GM12878 (cell line): ENCODE measurements around the gene OPN1SW. TPM values are rescaled to one million over a fixed set of nuclear protein-coding genes. Genes with fewer than 3 reads are reported as not detected.

Experiments
- ATAC-seq: fragments of 200-7000 bp; cut with Tn5 transposase; 3 replicates; pipeline ENCODE4 v1.9.1; 2020; ENCODE audit warnings: mild to moderate bottlenecking, moderate library complexity
- BruUV-seq: library from RNA; stranded (reverse); fragments of 400-500 nt; replicated peaks from 2 replicates; lab custom pipeline; 2021; lab: Mats Ljungman, UMichigan
- CTCF ChIA-PET: fragments of 300-600 bp; sonication (Branson Sonifier 250); formaldehyde crosslinking; extraction: SDS; loops from one replicate; lab custom pipeline; 2021; ENCODE audit warnings: inconsistent platforms; lab: Yijun Ruan, JAX
- POLR2A ChIA-PET: fragments of 350-600 bp; formaldehyde crosslinking; extraction: SDS; loops from one replicate; lab custom pipeline; 2021; ENCODE audit warnings: inconsistent platforms; lab: Charles Lee
- RAD21 ChIA-PET: fragments of 300-600 bp; sonication (Branson Sonifier 250); formaldehyde crosslinking; loops from one replicate; lab custom pipeline; 2023; ENCODE audit warnings: antibody characterized with exemption; ENCODE audit not compliant: unreplicated experiment; lab: Charles Lee
- SMC1A ChIA-PET: fragments of 300-600 bp; sonication (Branson Sonifier 250); formaldehyde crosslinking; loops from one replicate; lab custom pipeline; 2023; ENCODE audit not compliant: unreplicated experiment, uncharacterized antibody; lab: Charles Lee
- DNase-seq: peaks from one replicate; pipeline ENCODE4 v3.0.0-alpha.2; 2011; ENCODE audit warnings: low read depth, low spot score
- FAIRE-seq: peaks from 3 replicates; lab custom pipeline; 2011; peaks lifted over from hg19 to GRCh38; lab: Jason Lieb, UNC
- H2AFZ ChIP-seq: 2 replicates; pipeline ENCODE4 v1.6.0; 2011; ENCODE audit warnings: low read depth, low read length, control low read depth; ENCODE audit not compliant: control insufficient read depth
- H3K27ac ChIP-seq: 2 replicates; pipeline ENCODE4 v1.5.1; 2011; ENCODE audit warnings: control low read depth; ENCODE audit not compliant: control insufficient read depth, insufficient read depth
- H3K27me3 ChIP-seq, 2 experiments: replicated peaks in 1 of 2; 2 replicates each; pipeline versions ENCODE4 v1.6.0 to v1.6.1; 2011; ENCODE audit warnings: low read length in 1 of 2; ENCODE audit not compliant: control insufficient read depth in 2 of 2, insufficient read depth in 2 of 2
- H3K36me3 ChIP-seq, 2 experiments: 2 replicates each; pipeline ENCODE4 v1.5.1; 2011; ENCODE audit warnings: low read length in 1 of 2; ENCODE audit not compliant: control insufficient read depth in 2 of 2, insufficient read depth in 2 of 2
- H3K4me1 ChIP-seq: 2 replicates; pipeline ENCODE4 v1.6.1; 2011; ENCODE audit warnings: mild to moderate bottlenecking, low read length, moderate library complexity, mixed read lengths; ENCODE audit not compliant: control insufficient read depth, insufficient read depth
- H3K4me2 ChIP-seq: 2 replicates; pipeline ENCODE4 v1.6.0; 2011; ENCODE audit warnings: control low read depth; ENCODE audit not compliant: control insufficient read depth, insufficient read depth
- H3K4me3 ChIP-seq: fragments of 200-600 bp; sonication (generic); 2 replicates; pipeline ENCODE4 v1.5.1; 2016
- H3K79me2 ChIP-seq: 2 replicates; pipeline ENCODE4 v1.6.0; 2011; ENCODE audit warnings: low read length; ENCODE audit not compliant: control insufficient read depth, insufficient read depth
- H3K9ac ChIP-seq: 2 replicates; pipeline ENCODE4 v1.8.0; 2011; ENCODE audit warnings: low read length, control low read depth, mixed read lengths; ENCODE audit not compliant: control insufficient read depth, insufficient read depth
- H3K9me3 ChIP-seq: replicated peaks from 3 replicates; pipeline ENCODE4 v1.5.1; 2011; ENCODE audit warnings: mild to moderate bottlenecking, low read length; ENCODE audit not compliant: control insufficient read depth, insufficient read depth
- H4K20me1 ChIP-seq: 2 replicates; pipeline ENCODE4 v1.6.0; 2011; ENCODE audit not compliant: control insufficient read depth, insufficient read depth
- EZH2 ChIP-seq: IDR thresholded peaks from 2 replicates; pipeline ENCODE4 v1.6.1; 2012; ENCODE audit warnings: low read depth, mild to moderate bottlenecking, control low read depth, inconsistent platforms, low read length, borderline replicate concordance; ENCODE audit not compliant: control insufficient read depth
- KLF5 ChIP-seq: fragments of 450-650 bp; IDR thresholded peaks from 2 replicates; pipeline ENCODE4 v1.6.1; 2014; ENCODE audit warnings: mild to moderate bottlenecking; ENCODE audit not compliant: partially characterized antibody
- NR2C1 ChIP-seq: fragments of 450-650 bp; IDR thresholded peaks from 2 replicates; pipeline ENCODE4 v1.6.1; 2017; ENCODE audit warnings: antibody characterized with exemption, mild to moderate bottlenecking, moderate library complexity
- WGBS: methylation state at CpG from one replicate; pipeline ENCODE4 v1.1.6; 2016; ENCODE audit warnings: low lambda C conversion rate; ENCODE audit not compliant: insufficient replicate concordance, insufficient coverage; ENCODE audit errors: missing lambda C conversion rate; 5-methylcytosine and 5-hydroxymethylcytosine counted together
- in situ Hi-C: fragments of 300-500 bp; cut with MboI; formaldehyde crosslinking; loops from 9 replicates; pipeline ENCODE4 v1.14.3; 2018; ENCODE audit warnings: mixed read lengths
- intact Hi-C: fragments of 100-400 bp; cut with micrococcal nuclease; formaldehyde crosslinking; loops from one replicate; pipeline ENCODE4 v1.14.2; 2022; ENCODE audit not compliant: unreplicated experiment
- polyA plus RNA-seq, 11 experiments: library from polyadenylated mRNA; depleted of rRNA in 4 of 11; unstranded in 6 of 11; stranded (reverse) in 5 of 11; fragments of >200 nt; fragmentation: Nextera tagmentation in 4 of 11; fragmentation: Illumina TruSeq in 1 of 11; extraction: Ambion mirVana in 4 of 11; extraction: Trizol in 1 of 11; gene quantifications; 1 replicate in 1 of 11; 2 replicates in 10 of 11; pipeline versions ENCODE4 v1.2.1 to v1.2.3, GENCODE V29; 2011 to 2016; ENCODE audit warnings: inconsistent platforms in 2 of 11, missing spikeins in 2 of 11, low read depth in 1 of 11
- total RNA-seq, 4 experiments: library from RNA; depleted of rRNA in 3 of 4; stranded (reverse); fragments of >200 nt in 3 of 4; fragmentation: Illumina TruSeq in 1 of 4; extraction: Trizol in 1 of 4; gene quantifications; 2 replicates each; pipeline versions ENCODE4 v1.2.1 to v1.2.3, GENCODE V29; 2013 to 2021
- TF ChIP-seq, protein P1 (sequence below): fragments of 450-650 bp; IDR thresholded peaks from 2 replicates; pipeline ENCODE4 v1.6.1; 2017; ENCODE audit warnings: low read depth, mild to moderate bottlenecking, moderate library complexity
- TF ChIP-seq, protein P2 (sequence below): fragments of 450-650 bp; IDR thresholded peaks from 2 replicates; pipeline ENCODE4 v1.6.1; 2018; ENCODE audit warnings: mild to moderate bottlenecking, low read depth, moderate library complexity; ENCODE audit not compliant: partially characterized antibody

OPN1SW gene
- total and polyA plus RNA-seq, 10 of the 15 experiments (the other 5 are each of a cell fraction or from before 2014, with no cell fraction given): 0.11 to 0.35 (median 0.19) TPM; not detected in 6

DNA sequence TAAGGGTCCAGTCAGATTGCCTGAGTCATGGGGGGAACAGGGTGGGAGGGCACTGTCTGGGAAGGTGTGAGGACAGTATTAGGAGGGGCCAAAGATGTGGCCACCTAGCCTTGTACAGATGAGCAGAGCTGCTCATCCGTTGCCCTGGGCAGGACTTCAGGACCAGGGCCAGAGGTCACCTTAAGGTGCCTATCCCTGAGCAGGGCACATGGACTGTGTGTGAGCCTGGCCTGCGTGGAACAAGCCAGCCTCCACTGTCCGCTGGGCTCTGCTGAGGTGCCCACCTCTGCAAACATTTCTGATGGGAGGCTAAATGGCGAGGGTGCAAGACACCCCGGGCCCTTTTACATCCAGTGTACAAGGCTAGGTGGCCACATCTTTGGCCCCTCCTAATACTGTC, 3.4 kb upstream of the OPN1SW start:
- no peaks in the 10 kb centered on the region for H3K79me2 ChIP-seq
- POLR2A ChIA-PET: interaction anchor here (0.7 to 1.1 kb wide), 2 partner anchors 9 to 26 kb away, joined by 3 to 5 read pairs; no protein-coding TSS in a partner anchor
- FAIRE-seq (no peak), ATAC-seq (no peak), DNase-seq (no peak)
- SMC1A ChIA-PET: interaction anchor here (1.1 kb wide), 1 partner anchor 28 kb away, joined by 3 read pairs; no protein-coding TSS in a partner anchor
- H3K4me2 ChIP-seq: no peak overlapping the region
- H3K4me1 ChIP-seq: no peaks in the 10 kb centered on the region
- 87% methylated on average over 5 of the region's 5 CpGs for WGBS
- H2AFZ ChIP-seq: no peak overlapping the region
- no peak overlapping the region for H3K4me3 ChIP-seq
- H3K9me3 ChIP-seq: no peaks in the 10 kb centered on the region; the same call in 2 of the 3 replicates
- H3K27me3 ChIP-seq: no peaks in the 10 kb centered on the region
- H4K20me1 ChIP-seq: no peaks in the 10 kb centered on the region
- in situ Hi-C loops (no loop called here), intact Hi-C loops (no loop called here)
- RAD21 ChIA-PET: no interaction called here
- no TSS peak for BruUV-seq
- H3K9ac ChIP-seq: no peak overlapping the region
- no peak overlapping the region for H3K27ac ChIP-seq
- TF ChIP-seq, protein P1, sequence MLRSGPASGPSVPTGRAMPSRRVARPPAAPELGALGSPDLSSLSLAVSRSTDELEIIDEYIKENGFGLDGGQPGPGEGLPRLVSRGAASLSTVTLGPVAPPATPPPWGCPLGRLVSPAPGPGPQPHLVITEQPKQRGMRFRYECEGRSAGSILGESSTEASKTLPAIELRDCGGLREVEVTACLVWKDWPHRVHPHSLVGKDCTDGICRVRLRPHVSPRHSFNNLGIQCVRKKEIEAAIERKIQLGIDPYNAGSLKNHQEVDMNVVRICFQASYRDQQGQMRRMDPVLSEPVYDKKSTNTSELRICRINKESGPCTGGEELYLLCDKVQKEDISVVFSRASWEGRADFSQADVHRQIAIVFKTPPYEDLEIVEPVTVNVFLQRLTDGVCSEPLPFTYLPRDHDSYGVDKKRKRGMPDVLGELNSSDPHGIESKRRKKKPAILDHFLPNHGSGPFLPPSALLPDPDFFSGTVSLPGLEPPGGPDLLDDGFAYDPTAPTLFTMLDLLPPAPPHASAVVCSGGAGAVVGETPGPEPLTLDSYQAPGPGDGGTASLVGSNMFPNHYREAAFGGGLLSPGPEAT: no peak
- TF ChIP-seq EZH2 (no peak), NR2C1 (no peak), KLF5 (no peak)
- TF ChIP-seq, protein P2, sequence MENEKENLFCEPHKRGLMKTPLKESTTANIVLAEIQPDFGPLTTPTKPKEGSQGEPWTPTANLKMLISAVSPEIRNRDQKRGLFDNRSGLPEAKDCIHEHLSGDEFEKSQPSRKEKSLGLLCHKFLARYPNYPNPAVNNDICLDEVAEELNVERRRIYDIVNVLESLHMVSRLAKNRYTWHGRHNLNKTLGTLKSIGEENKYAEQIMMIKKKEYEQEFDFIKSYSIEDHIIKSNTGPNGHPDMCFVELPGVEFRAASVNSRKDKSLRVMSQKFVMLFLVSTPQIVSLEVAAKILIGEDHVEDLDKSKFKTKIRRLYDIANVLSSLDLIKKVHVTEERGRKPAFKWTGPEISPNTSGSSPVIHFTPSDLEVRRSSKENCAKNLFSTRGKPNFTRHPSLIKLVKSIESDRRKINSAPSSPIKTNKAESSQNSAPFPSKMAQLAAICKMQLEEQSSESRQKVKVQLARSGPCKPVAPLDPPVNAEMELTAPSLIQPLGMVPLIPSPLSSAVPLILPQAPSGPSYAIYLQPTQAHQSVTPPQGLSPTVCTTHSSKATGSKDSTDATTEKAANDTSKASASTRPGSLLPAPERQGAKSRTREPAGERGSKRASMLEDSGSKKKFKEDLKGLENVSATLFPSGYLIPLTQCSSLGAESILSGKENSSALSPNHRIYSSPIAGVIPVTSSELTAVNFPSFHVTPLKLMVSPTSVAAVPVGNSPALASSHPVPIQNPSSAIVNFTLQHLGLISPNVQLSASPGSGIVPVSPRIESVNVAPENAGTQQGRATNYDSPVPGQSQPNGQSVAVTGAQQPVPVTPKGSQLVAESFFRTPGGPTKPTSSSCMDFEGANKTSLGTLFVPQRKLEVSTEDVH: no peak
- no peaks in the 10 kb centered on the region; a peak in 1 of 4 replicates for H3K36me3 ChIP-seq
- CTCF ChIA-PET: no interaction called here
